Kidney tubule cell (primary cell): ENCODE measurements around the gene RNF214.
A peak's percentile ranks its signal among the peaks of the same experiment; 100 is the strongest.
"Not testable (repeated sequence)": the region's sequence is repeated elsewhere in the genome, so short reads cannot be mapped to it uniquely, and the experiment has no call there.

ENCODE experiments used
- DNase-seq: peaks from one replicate; pipeline ENCODE4 v3.0.0-alpha.2; 2018; ENCODE audit warnings: low spot score

The RNF214 gene

DNA sequence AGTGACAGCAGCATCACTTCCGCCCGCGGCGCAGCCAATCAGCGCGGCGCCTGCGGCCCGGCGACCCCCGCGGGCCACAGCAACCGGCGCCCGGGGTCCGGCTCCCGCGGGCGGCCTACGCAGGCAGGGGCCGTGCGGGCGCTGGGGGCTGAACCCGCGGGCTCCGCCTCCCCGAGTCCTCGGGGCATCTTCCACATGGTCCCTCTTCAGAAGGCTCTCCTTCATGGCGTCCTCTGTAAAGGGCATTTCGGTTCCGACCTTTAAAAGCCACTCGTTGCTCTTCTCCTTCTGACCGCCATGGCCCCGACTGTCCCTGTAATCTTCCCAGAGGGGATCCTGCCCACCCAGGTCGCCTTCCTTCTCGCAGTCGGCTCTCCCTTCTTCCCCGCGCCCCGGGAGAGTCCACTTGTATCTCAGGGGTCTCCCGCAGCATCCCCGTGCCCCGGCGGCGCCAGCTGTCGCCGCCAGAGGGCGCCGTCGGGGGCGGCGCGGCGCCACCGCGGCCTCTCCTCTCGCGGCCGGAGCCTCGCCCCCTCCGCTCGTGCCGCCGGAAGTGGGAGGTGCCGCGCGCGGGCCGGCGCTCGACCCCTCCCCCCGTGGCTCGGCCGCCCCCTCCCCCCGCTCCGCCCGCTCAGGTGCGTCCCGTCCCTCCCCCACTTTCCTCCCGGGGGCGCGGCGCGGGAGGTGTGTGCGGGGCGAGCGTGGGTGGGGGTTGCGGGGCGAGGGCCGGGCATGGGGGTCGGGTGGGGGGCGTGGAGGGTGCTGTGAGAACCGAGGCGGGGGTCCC lies at the start of gene RNF214:
RNF214 (plus strand) TSS at position 580 of the 787 bp plus-strand sequence. CDS start 1,602 bp downstream, outside the sequence.
- DNase-seq = peak; percentile 85

DNA sequence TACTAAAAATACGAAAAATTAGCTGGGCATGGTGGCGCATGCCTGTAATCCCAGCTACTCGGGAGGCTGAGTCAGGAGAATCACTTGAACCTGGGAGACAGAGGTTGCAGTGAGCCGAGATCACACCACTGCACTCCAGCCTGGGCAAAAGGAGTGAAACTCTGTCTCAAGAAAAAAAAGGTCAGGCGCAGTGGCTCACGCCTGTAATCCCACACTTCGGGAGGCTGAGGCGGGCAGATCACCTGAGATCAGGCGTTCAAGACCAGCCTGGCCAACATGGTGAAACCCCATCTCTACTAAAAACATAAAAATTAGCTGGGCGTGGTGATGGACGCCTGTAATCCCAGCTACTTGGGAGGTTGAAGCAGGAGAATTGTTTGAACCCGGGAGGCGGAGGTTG lies 49.3 kb upstream of the RNF214 start:
- DNase-seq = not testable (repeated sequence)

DNA sequence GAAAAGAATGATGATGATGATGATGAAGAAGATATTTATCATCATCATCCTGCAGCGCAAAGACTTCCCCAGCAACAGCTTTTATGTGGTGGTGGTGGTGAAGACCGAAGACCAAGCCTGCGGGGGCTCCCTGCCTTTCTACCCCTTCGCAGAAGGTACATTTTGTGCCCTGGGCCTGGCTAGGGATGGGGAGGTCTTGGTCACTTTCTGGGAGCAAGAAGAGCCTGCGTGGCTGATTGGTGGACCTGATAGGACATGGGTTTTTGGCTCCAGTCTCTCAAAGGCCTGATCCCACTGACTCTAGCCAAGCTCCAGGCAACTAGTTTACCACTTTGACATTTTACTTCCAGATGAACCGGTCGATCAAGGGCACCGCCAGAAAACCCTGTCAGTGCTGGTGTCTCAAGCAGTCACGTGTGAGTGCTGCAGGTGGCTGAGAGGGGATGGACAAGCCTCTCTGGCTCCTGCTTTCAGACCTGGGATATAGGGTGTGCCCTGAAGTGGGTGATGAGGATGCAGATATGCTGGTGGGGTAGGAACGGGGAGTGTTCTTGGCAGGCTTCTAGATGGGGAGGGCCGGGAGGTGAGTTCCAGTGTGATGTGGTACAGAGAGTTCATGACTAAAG lies 48.6 kb upstream of the RNF214 start:
- DNase-seq = no peak

DNA sequence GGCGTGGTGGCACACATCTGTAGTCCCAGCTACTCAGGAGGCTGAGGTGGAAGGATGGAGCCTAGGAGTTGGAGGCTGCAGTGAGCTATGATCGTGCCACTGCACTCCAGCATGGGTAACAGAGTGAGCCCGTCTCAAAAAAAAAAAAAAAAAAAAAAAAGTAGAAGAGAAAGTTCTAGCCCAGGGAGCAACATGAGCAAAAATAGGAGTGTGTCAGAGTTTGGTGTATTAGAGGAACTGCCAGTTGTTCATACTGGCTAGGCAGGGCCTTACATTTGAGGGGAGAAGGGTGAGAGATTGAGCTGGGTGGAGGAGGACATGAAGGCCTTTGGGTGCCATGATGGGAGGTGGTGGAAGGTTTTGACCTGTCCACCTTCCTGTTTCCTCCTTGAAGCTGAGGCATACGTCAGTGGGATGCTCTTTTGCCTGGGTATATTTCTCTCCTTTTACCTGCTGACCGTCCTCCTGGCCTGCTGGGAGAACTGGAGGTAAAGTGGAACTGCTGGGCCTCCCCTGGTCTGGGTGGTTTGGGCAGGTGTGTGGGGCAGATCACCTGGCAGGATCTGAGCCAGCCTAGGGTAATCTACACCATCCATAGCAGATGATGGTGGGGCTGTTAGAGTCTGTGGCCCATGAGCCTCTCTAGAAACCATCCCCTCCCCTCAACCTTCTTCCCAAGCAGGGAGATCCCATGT lies 46.6 kb upstream of the RNF214 start:
- DNase-seq = no peak

DNA sequence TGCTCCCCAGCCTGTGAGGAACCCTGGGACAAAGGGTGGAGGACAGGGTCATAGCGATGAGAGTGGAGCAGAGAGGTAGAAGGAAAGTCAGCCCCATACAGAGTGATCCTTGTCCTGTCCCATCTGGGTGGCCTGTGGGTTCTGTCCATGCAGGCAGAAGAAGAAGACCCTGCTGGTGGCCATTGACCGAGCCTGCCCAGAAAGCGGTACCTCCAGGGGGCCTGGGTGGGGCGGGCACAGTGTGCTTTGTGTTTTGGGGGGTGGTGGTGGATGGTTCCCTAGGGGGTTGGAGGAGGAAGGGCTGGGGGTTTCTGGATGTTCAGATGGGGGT lies 46.1 kb upstream of the RNF214 start:
- no peak for DNase-seq

DNA sequence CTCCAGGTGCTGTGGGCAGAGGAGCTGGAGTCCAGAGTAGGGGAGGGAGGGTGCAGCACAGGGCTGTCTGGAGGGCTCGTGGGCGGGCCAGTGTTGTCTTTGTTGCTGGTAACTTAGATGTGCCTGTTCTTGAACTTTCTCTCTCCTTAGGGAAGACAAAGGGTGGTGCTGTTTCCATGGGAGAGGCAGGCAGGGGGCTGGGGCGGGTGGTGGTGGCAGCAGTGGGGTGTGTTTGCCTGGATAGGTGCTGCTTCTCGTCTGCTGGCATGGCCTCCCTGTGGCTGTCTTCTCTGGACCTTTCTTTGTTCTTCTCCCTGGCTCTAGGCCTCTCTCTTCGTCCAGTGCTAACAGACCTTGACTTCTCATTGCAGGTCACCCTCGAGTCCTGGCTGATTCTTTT lies 45.5 kb upstream of the RNF214 start:
- no peak for DNase-seq

DNA sequence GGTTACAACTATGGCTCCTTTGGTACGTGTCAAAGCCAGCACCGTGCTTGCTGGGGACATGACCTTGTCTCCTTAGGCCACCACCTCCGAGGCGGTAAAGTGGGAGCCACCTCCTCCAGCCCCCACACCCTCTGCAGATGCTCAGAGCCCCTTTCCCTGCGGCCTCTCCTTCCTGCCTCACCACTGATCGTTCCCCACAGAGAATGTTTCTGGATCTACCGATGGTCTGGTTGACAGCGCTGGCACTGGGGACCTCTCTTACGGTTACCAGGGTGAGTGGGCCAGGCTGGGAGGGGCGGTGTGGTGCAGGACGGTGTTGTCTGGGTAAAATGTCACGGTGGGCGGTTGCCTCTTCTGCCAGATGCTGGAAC lies 45.1 kb upstream of the RNF214 start:
- DNase-seq = no peak

DNA sequence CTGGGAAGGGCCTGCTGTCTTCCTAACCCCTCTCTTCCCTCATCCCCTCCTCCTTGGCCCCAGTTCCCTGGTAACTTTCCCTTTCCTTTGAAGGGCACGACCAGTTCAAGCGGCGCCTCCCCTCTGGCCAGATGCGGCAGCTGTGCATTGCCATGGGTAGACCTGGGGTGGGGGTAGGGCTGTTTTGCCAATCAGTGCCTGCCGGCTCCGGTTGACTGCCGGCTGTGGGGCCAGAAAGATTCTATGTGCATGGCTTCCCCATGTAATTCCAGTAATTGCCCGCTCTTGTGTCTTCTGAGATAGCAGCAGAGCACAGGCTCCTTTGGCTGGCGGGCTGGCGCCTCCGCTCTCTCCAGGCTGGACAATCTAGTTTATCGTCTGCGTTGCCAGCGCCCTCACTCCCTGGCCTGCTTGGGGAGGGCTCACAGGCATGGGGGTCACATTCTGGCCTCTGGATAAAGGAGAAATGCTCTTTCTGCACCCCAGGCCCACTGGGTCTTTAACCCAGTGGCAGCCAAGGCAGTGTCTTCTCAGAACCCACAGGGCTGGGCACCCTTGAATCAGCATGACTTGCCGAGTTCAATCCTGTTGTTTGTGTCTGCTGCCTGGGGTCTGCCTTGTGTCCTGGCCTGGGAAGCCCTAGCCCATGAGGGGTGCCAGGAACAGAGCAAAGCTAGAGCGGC lies 44.5 kb upstream of the RNF214 start:
- no peak for DNase-seq

DNA sequence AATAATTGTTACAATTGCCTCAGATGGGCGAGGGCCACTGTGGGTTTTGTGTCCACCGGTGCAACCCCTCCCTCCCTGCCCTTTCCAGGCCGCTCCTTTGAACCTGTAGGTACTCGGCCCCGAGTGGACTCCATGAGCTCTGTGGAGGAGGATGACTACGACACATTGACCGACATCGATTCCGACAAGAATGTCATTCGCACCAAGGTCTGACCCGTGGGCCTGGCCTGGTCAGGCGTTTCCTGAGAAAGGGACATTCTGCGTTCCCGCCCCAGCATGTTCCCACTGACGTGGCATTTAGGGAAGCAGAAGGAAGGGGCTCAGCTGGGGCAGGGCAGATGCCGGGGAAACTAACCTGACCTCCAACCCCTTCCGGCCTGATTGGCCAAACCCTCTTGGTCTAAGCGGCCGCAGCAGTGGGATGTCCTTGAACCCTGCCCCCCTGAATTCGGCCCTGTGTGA lies 43.8 kb upstream of the RNF214 start:
- DNase-seq = no peak

DNA sequence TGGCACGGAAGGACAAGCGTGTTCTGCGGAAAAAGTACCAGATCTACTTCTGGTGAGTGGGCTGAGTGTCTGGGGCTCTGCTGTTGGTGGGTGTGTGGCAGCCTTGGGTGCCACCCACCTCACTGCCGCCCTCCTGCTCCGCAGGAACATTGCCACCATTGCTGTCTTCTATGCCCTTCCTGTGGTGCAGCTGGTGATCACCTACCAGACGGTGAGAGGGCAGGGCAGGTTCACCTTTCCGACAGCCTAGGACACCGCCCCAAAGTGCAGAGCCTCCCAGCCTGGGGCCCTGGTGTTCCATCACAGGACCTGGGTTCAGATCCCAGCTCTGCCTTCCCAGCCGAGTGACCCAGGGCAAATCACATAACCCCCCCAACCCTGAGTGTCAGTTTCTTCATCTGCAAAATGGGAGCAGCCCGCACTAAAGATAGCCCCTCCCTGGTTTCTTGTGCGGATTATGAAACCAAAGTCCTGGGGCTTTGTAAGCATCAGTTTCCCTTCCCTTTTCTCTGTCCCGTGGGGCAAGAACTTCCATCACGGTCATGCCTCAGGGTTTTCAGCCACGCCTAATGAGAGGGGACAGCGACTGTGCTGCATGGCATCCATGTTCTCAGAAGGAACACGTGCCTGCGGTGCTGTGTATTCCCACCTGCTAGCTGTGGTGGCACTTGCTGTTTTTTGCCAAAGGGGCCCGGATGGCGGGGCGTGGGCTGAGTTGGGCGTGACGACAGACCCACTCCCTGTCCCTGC lies 43.1 kb upstream of the RNF214 start:
- DNase-seq = no peak

DNA sequence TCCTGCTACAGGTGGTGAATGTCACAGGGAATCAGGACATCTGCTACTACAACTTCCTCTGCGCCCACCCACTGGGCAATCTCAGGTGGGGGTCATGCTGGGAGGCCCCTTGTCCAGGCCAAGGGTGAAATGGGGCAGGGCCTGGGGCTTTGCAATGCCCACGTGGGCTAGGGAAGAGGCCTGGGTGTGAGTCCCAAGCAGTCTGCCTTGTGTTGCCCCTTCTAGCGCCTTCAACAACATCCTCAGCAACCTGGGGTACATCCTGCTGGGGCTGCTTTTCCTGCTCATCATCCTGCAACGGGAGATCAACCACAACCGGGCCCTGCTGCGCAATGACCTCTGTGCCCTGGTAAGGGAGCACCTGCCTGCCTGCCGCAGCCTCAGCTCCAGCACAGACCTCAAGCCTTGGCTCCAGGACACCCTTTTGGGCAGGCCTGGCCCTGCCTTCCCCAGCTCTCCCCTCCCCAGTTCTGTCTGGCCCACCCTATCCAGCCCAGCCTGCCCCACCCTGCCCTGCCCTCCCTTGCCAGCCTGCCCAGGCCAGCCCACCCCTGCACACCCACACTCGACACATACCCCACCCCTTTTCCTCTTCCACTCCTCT lies 42.4 kb upstream of the RNF214 start:
- DNase-seq = no peak

DNA sequence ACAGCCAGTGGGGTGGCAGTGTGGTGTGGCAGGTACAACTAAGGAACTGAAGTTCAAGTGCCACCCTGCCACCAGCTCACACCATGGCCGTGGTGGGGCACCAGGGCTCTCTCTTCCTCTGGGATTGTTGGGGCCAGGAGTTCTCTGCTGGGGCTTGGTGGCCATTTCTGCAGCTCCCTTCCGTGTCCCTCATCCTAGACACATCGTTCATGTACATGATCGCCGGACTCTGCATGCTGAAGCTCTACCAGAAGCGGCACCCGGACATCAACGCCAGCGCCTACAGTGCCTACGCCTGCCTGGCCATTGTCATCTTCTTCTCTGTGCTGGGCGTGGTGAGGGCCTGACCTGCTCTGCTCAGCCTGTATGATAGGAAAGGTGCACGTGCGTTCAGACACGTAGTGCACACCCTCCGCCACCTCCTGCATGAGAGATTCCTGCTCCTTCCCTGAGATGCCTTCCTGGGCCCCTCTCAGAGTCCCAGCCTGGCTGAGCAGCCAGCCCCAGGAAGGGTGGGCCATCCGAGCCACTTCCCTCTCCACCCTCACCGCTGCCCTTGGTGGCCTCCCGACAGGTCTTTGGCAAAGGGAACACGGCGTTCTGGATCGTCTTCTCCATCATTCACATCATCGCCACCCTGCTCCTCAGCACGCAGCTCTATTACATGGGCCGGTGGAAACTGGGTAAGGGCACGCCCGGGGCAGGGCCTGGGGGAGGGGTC lies 40.6 kb upstream of the RNF214 start:
- no peak for DNase-seq

DNA sequence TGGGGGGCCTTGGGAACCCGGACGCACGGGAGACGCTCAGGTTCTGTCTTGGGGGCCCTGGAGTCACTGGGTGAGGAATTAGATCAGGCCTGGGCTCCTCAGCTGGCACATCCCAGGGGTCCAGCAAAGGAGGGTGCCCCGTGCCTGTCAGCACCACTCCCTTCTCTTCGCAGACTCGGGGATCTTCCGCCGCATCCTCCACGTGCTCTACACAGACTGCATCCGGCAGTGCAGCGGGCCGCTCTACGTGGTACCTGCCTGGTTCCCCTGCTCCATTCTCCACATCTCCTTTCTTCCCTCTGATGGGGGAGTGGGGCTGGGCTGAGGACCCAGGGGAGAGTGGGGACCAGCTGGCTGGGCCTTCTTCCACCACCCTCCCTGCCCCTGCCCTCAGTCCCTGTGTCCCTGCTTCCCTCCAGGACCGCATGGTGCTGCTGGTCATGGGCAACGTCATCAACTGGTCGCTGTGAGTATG lies 40.0 kb upstream of the RNF214 start:
- no peak for DNase-seq

DNA sequence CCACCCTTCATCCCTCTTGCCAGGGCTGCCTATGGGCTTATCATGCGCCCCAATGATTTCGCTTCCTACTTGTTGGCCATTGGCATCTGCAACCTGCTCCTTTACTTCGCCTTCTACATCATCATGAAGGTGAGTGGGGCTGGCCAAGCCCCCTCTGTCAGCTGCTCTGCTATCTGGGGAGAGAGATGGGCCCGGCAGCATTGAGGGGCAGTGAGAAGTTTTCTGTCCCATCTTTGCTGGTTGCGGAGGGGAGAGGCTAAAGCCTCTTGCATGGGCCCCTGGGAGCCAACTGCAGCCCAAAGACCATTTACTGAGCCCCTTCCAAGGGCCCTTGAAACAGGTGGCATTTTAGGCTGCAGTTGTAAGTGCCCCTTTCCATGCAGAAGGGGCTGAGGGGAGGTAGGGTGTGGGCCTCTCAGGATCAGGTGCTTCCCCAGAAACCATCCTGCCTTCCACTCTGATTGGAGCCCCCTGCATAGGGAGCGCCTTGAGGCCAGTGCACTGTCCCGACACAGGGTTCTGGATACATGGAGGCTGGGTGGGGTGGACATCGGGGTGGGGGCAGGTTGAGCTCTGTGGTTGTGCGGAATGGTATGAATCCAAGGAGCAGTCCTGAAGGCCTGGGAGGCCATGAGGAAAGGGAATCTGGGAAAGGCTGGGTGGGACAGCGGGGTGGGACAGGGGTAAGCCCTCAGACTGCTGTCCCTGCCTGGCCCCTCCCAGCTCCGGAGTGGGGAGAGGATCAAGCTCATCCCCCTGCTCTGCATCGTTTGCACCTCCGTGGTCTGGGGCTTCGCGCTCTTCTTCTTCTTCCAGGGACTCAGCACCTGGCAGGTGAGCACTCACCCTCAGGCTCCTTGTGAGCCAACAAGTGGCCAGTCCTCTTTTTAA lies 39.1 kb upstream of the RNF214 start:
- no peak for DNase-seq

DNA sequence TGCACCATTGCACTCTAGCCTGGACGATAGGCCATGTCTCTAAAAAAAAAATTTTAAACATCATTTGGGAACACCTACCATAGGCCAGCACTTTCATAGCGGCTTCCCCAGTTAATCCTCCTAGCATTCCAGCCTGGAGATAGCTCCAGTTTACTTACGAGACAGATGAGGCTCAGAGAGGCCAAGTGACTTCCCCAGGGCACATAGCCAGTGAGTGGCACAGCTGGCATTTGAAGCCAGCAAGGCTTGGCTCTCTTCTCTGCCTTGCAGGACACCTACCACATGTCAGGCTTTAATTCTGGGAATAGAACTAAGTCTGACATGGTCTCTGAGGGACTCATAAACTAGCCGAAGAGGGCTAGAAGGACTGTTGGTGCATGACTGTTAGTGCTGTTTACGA lies 38.2 kb upstream of the RNF214 start:
- no peak for DNase-seq

DNA sequence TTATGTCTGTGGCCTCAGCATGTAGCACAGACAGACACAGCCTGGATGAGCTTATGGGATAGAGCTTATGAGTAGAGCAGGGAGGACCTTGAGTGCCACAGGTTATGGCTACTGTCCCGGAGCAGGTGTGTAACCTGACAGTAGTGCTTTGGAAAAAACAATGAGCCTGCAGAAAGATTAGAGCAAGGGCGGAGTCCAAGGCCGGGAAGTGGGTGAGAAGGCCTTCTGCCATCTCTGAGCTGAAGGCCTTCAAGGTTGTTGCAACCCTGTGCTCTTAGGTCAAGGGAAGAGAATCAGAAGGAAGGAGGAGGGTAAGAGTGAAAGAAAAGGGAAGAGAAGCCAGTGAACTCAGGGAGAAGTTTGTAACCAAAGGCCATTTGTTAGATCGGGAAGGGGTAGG lies 37.2 kb upstream of the RNF214 start:
- DNase-seq = no peak

DNA sequence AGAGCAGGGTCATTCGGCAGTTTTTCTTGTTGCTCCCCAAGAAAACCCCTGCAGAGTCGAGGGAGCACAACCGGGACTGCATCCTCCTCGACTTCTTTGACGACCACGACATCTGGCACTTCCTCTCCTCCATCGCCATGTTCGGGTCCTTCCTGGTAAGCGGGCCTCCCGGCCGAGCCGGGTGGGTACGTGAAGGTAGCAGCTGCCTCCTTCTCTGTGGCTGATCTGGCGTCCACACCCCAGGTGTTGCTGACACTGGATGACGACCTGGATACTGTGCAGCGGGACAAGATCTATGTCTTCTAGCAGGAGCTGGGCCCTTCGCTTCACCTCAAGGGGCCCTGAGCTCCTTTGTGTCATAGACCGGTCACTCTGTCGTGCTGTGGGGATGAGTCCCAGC lies 36.7 kb upstream of the RNF214 start:
- DNase-seq = no peak

DNA sequence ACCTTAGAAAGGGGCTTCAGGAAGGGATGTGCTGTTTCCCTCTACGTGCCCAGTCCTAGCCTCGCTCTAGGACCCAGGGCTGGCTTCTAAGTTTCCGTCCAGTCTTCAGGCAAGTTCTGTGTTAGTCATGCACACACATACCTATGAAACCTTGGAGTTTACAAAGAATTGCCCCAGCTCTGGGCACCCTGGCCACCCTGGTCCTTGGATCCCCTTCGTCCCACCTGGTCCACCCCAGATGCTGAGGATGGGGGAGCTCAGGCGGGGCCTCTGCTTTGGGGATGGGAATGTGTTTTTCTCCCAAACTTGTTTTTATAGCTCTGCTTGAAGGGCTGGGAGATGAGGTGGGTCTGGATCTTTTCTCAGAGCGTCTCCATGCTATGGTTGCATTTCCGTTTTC lies 35.5 kb upstream of the RNF214 start:
- DNase-seq = no peak
